Keratinocyte (primary cell): ENCODE measurements around the gene ATP6V0A4. TPM values are rescaled to one million over a fixed set of nuclear protein-coding genes. Genes with fewer than 3 reads are reported as not detected.

Source experiments
- DNase-seq: peaks from one replicate; pipeline ENCODE4 v3.0.0-alpha.2; 2011; ENCODE audit warnings: low read depth, missing footprints, low spot score
- FAIRE-seq: peaks from 2 replicates; lab custom pipeline; 2011; peaks lifted over from hg19 to GRCh38; lab: Jason Lieb, UNC
- H2AFZ ChIP-seq: 2 replicates; pipeline ENCODE4 v1.6.0; 2012; ENCODE audit warnings: low read length, control low read depth, inconsistent platforms; ENCODE audit not compliant: control insufficient read depth
- H3K27ac ChIP-seq: 2 replicates; pipeline ENCODE4 v1.5.1; 2011; ENCODE audit warnings: low read length; ENCODE audit not compliant: control insufficient read depth, insufficient read depth
- H3K27me3 ChIP-seq: 3 replicates; pipeline ENCODE4 v1.6.0; 2011; ENCODE audit warnings: low read length; ENCODE audit not compliant: control insufficient read depth, insufficient read depth; ENCODE audit errors: extremely low read depth
- H3K36me3 ChIP-seq, 2 experiments: 2 replicates in 1 of 2; 3 replicates in 1 of 2; pipeline ENCODE4 v1.5.1; 2011; ENCODE audit warnings: low read length in 2 of 2, mild to moderate bottlenecking in 1 of 2; ENCODE audit not compliant: control insufficient read depth in 2 of 2, insufficient read depth in 2 of 2; ENCODE audit errors: extremely low read depth in 1 of 2
- H3K4me1 ChIP-seq: 3 replicates; pipeline ENCODE4 v1.5.1; 2011; ENCODE audit warnings: low read length; ENCODE audit not compliant: control insufficient read depth, insufficient read depth; ENCODE audit errors: extremely low read depth
- H3K4me2 ChIP-seq: 3 replicates; pipeline ENCODE4 v1.6.0; 2011; ENCODE audit warnings: low read depth, low read length; ENCODE audit not compliant: control insufficient read depth, insufficient read depth; ENCODE audit errors: extremely low read depth
- H3K4me3 ChIP-seq, 3 experiments: fragments of 200-600 bp in 1 of 3; sonication (generic) in 1 of 3; 2 replicates in 2 of 3; 3 replicates in 1 of 3; pipeline ENCODE4 v1.5.1; 2011 to 2016; ENCODE audit warnings: low read length in 3 of 3, mild to moderate bottlenecking in 3 of 3, control low read depth in 2 of 3, inconsistent platforms in 1 of 3, low read depth in 1 of 3, mixed read lengths in 1 of 3, mixed run types in 1 of 3, moderate library complexity in 1 of 3; ENCODE audit not compliant: control insufficient read depth in 2 of 3, insufficient read depth in 2 of 3; ENCODE audit errors: extremely low read depth in 1 of 3
- H3K79me2 ChIP-seq: 2 replicates; pipeline ENCODE4 v1.6.0; 2012; ENCODE audit warnings: low read length; ENCODE audit not compliant: control insufficient read depth, insufficient read depth
- H3K9ac ChIP-seq: 3 replicates; pipeline ENCODE4 v1.6.0; 2011; ENCODE audit warnings: low read length; ENCODE audit not compliant: control insufficient read depth, insufficient read depth; ENCODE audit errors: extremely low read depth
- H3K9me1 ChIP-seq: 3 replicates; pipeline ENCODE4 v1.6.0; 2011; ENCODE audit warnings: low read length; ENCODE audit not compliant: control insufficient read depth, insufficient read depth; ENCODE audit errors: extremely low read depth
- H3K9me3 ChIP-seq: 2 replicates; pipeline ENCODE4 v1.5.1; 2012; ENCODE audit warnings: low read depth, low read length; ENCODE audit not compliant: control insufficient read depth
- H4K20me1 ChIP-seq: 3 replicates; pipeline ENCODE4 v1.6.0; 2011; ENCODE audit warnings: low read length; ENCODE audit not compliant: control insufficient read depth, insufficient read depth; ENCODE audit errors: extremely low read depth
- CTCF ChIP-seq, 3 experiments: IDR thresholded peaks in 1 of 3; conservative IDR thresholded peaks in 1 of 3; optimal IDR thresholded peaks in 1 of 3; 2 replicates in 2 of 3; 3 replicates in 1 of 3; pipeline versions ENCODE3 to v1.5.1; 2011; ENCODE audit warnings: low read length in 3 of 3, mild to moderate bottlenecking in 3 of 3, moderate library complexity in 2 of 3, control low read depth in 1 of 3, inconsistent platforms in 1 of 3; ENCODE audit not compliant: insufficient read depth in 2 of 3; ENCODE audit errors: extremely low read depth in 1 of 3
- EZH2 ChIP-seq: IDR thresholded peaks from one replicate; pipeline ENCODE4 v1.6.1; 2012; ENCODE audit warnings: inconsistent platforms, mild to moderate bottlenecking, low read length, moderate library complexity
- dilution Hi-C: fragments of 300-500 bp; cut with MboI; formaldehyde crosslinking; loops from one replicate; pipeline ENCODE4 v1.7.0; 2020; ENCODE audit warnings: low sequenced_read_pairs; ENCODE audit not compliant: extremely low pct_ligation_motif_present
- polyA plus RNA-seq, 5 experiments: library from polyadenylated mRNA; depleted of rRNA in 3 of 5; stranded (reverse) in 3 of 5; stranded (forward) in 1 of 5; unstranded in 1 of 5; fragments of >200 nt; gene quantifications; 1 replicate in 1 of 5; 2 replicates in 3 of 5; 3 replicates in 1 of 5; pipeline versions ENCODE4 v1.2.1 to v1.2.3, GENCODE V29; 2011 to 2012; ENCODE audit warnings: missing spikeins in 2 of 5, low read depth in 1 of 5, low replicate concordance in 1 of 5

ATP6V0A4 gene
- polyA plus RNA-seq, 1 donor (not counting 4 experiments of a cell fraction or from before 2014, with no cell fraction given), result 0.34 TPM

DNA sequence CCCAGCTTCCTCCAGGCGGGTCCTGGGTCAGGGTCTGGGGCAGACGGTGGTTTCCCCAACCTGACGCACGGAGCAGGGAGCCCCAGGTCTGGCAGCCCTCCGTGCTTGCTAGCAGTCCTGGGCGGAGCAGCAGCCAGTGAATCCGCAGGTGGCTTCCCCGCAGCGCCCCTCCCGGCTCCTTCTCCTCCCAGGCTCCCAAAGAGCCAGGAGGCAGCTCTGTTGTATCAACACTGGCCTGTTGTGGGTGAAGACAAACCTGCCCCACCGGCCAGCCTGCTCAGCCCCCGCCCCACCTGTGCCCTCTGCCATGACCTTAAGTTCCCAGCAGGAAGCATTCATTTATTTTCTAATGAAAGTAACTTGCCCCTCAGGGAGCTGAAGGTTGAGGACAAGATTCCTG, 24.2 kb downstream of the ATP6V0A4 start:
- no peak for FAIRE-seq
- Histone ChIP-seq H3K9ac (no peak overlapping the region), H3K4me2 (no peak overlapping the region), H3K4me1 (no peaks in the 10 kb centered on the region), H3K27ac (no peak overlapping the region), H3K27me3 (no peaks in the 10 kb centered on the region), H3K9me3 (no peaks in the 10 kb centered on the region), H3K36me3 (no peaks in the 10 kb centered on the region), H3K9me1 (no peaks in the 10 kb centered on the region), H3K4me3 (no peak overlapping the region), H2AFZ (no peak overlapping the region), H3K79me2 (no peaks in the 10 kb centered on the region), H4K20me1 (no peaks in the 10 kb centered on the region)
- dilution Hi-C loops, result no loop called here
- no peak for DNase-seq
- TF ChIP-seq EZH2, result no peak
- TF ChIP-seq CTCF (optimal IDR thresholded peaks at IDR 0.05 in 1 of 3, IDR thresholded peaks at IDR 0.05 in 1 of 3, conservative IDR thresholded peaks at IDR 0.05 in 1 of 3; ENCODE audit: extremely low read depth in 1 of 3, insufficient read depth in 2 of 3, low read length in 3 of 3), result no peak

GRCh38 chr7:138773176-138773575, 24.8 kb downstream of the ATP6V0A4 start:
- no peak for TF ChIP-seq EZH2
- TF ChIP-seq CTCF (optimal IDR thresholded peaks at IDR 0.05 in 1 of 3, IDR thresholded peaks at IDR 0.05 in 1 of 3, conservative IDR thresholded peaks at IDR 0.05 in 1 of 3; ENCODE audit: extremely low read depth in 1 of 3, insufficient read depth in 2 of 3, low read length in 3 of 3), result no peak
- DNase-seq (no peak), FAIRE-seq (no peak)
- Histone ChIP-seq H4K20me1 (no peaks in the 10 kb centered on the region), H3K36me3 (no peaks in the 10 kb centered on the region), H3K4me3 (no peak overlapping the region), H3K4me1 (no peaks in the 10 kb centered on the region), H3K4me2 (no peak overlapping the region), H3K27me3 (no peaks in the 10 kb centered on the region), H3K9me1 (no peaks in the 10 kb centered on the region), H3K79me2 (no peaks in the 10 kb centered on the region), H2AFZ (no peak overlapping the region), H3K9me3 (no peaks in the 10 kb centered on the region), H3K27ac (no peak overlapping the region), H3K9ac (no peak overlapping the region)
- dilution Hi-C loops, result no loop called here
